OCI-LY1 (cell line): ENCODE data around the gene MFSD11.

ENCODE experiments used
- EZH2 ChIP-seq: fragments of 200-600 bp; sonication (generic), shearing (Covaris generic); IDR thresholded peaks from 2 replicates; pipeline ENCODE4 v1.8.0; 2017; ENCODE audit warnings: borderline replicate concordance, mixed run types, mild to moderate bottlenecking, antibody characterized with exemption, low read length, moderate library complexity, mixed read lengths
- TF ChIP-seq, protein P1 (sequence below): fragments of 200-600 bp; sonication (generic), shearing (Covaris generic); IDR thresholded peaks from 2 replicates; pipeline ENCODE4 v1.5.1; 2017; ENCODE audit warnings: mild to moderate bottlenecking, antibody characterized with exemption, low read length, moderate library complexity, mixed read lengths

GRCh38 chr17:76722279-76722678 lies 15.6 kb upstream of the MFSD11 start:
- TF ChIP-seq, protein P1, sequence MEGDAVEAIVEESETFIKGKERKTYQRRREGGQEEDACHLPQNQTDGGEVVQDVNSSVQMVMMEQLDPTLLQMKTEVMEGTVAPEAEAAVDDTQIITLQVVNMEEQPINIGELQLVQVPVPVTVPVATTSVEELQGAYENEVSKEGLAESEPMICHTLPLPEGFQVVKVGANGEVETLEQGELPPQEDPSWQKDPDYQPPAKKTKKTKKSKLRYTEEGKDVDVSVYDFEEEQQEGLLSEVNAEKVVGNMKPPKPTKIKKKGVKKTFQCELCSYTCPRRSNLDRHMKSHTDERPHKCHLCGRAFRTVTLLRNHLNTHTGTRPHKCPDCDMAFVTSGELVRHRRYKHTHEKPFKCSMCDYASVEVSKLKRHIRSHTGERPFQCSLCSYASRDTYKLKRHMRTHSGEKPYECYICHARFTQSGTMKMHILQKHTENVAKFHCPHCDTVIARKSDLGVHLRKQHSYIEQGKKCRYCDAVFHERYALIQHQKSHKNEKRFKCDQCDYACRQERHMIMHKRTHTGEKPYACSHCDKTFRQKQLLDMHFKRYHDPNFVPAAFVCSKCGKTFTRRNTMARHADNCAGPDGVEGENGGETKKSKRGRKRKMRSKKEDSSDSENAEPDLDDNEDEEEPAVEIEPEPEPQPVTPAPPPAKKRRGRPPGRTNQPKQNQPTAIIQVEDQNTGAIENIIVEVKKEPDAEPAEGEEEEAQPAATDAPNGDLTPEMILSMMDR = no peak
- TF ChIP-seq EZH2 = no peak
